GM21381 (cell line): Measurements from ENCODE around the gene RBMX2.

Experiments
- ATAC-seq: cut with Tn5 transposase; IDR thresholded peaks from one replicate; pipeline ENCODE4 v1.9.1; 2021; ENCODE audit warnings: mild to moderate bottlenecking, moderate library complexity; ENCODE audit not compliant: unreplicated experiment

Gene RBMX2

DNA sequence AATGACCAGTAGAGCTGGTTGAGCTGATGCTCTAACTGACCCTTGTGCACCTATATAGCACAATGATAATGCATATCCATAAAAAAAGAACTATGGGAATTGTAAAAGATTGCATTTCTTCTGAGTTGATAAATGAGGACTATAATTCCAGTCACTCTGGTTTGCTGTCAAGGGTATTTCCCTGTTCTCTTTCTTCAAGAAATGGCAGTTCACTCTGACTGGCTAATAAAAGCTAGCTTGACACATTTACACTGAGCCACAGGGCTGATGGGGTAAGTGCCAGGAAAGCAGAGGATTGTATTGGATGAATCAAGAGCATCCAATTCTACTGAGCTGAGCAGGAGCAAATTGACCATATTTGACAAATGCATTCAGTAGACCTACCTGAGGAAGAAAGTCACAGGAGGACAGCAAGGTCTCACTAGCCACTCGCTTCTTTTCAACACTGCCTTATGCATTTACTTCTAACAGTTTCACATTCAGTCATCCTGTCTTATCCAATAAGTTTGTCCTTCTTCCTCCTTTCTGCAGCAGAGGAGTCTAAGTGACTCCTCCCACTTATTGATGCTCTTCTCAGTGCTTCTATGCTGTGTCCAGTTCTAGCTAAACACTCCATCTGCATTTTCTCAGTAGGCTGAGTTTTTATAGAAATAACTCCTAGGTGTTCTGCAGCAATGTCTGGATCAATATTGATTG is 43.0 kb downstream of the RBMX2 start:
- no peak for ATAC-seq

GRCh38 chrX:130446974-130447373 is 45.2 kb downstream of the RBMX2 start:
- ATAC-seq: no peak
